Glutamatergic neuron (in vitro differentiated cells): ENCODE measurements around the gene CAP1. TPM values are rescaled to one million over a fixed set of nuclear protein-coding genes. Genes with fewer than 3 reads are reported as not detected.
"Not testable (repeated sequence)": the region's sequence is repeated elsewhere in the genome, so short reads cannot be mapped to it uniquely, and the experiment has no call there.

Experiments
- DNase-seq: peaks from one replicate; pipeline ENCODE4 v3.0.0; 2022
- H3K27ac Mint-ChIP-seq: one replicate; pipeline ENCODE4 v1.8.0; 2020; ENCODE audit warnings: mild to moderate bottlenecking, mixed read lengths, inconsistent platforms; ENCODE audit not compliant: unreplicated experiment
- H3K27me3 Mint-ChIP-seq: one replicate; pipeline ENCODE4 v1.8.0; 2020; ENCODE audit warnings: mild to moderate bottlenecking, moderate library complexity, mixed read lengths, inconsistent platforms; ENCODE audit not compliant: unreplicated experiment
- H3K36me3 Mint-ChIP-seq: one replicate; pipeline ENCODE4 v1.8.0; 2020; ENCODE audit warnings: mild to moderate bottlenecking, mixed read lengths, inconsistent platforms; ENCODE audit not compliant: unreplicated experiment
- H3K4me1 Mint-ChIP-seq: one replicate; pipeline ENCODE4 v1.8.0; 2020; ENCODE audit warnings: mild to moderate bottlenecking, low read depth, mixed read lengths, inconsistent platforms; ENCODE audit not compliant: unreplicated experiment
- H3K4me3 Mint-ChIP-seq: one replicate; pipeline ENCODE4 v1.8.0; 2020; ENCODE audit warnings: mild to moderate bottlenecking, mixed read lengths, inconsistent platforms; ENCODE audit not compliant: unreplicated experiment
- H3K9me3 Mint-ChIP-seq: one replicate; pipeline ENCODE4 v1.8.0; 2020; ENCODE audit warnings: mild to moderate bottlenecking, moderate library complexity, mixed read lengths, inconsistent platforms; ENCODE audit not compliant: unreplicated experiment
- total RNA-seq: library from RNA; stranded (reverse); fragmentation: NEBNext Ultra II Directional; extraction: Animal tissue kit (Norgen Biotek cat#: 25700); gene quantifications from one replicate; pipeline ENCODE4 v1.2.1, GENCODE V29; 2021; ENCODE audit not compliant: unreplicated experiment
- TF ChIP-seq, protein P1 (sequence below): fragments of 200-600 bp; sonication (generic); IDR thresholded peaks from one replicate; pipeline ENCODE4 v1.5.0; 2021; ENCODE audit not compliant: partially characterized antibody, unreplicated experiment

The CAP1 gene
- total RNA-seq, 1 donor from 2014 or later = 293 TPM

DNA sequence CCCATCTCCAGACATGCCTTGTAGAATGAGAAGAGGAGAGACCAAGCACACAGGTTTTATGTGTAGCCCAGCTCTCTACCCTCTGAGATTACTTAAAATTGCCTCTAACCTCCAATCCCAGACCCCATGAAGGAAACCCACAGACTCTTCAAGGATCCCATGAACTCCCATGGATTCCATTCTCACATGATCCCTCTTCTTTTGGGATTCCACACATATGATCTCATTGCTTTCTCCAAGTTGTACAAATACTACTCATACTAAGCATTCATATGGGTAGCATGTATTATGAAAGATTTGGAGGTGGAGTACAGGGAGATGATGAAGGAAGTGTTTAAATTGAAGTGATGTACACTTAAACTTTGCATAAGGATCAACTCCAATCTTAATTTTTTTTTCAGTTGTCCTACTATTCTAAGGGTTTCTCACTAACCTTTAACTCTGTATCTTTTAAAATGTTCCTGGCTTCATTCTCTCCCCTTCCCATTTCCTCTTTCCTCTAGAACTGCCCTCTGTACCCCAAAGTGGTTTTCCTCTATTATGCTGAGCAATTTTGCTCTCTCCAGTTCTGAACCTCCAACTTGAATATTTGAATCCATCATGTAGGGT is 44.0 kb upstream of the CAP1 start:
- Mint-ChIP-seq H3K27me3 (no peaks in the 10 kb centered on the region), H3K27ac (no peak overlapping the region), H3K4me1 (no peaks in the 10 kb centered on the region), H3K4me3 (no peak overlapping the region), H3K36me3 (no peaks in the 10 kb centered on the region), H3K9me3 (no peaks in the 10 kb centered on the region)
- TF ChIP-seq, protein P1, sequence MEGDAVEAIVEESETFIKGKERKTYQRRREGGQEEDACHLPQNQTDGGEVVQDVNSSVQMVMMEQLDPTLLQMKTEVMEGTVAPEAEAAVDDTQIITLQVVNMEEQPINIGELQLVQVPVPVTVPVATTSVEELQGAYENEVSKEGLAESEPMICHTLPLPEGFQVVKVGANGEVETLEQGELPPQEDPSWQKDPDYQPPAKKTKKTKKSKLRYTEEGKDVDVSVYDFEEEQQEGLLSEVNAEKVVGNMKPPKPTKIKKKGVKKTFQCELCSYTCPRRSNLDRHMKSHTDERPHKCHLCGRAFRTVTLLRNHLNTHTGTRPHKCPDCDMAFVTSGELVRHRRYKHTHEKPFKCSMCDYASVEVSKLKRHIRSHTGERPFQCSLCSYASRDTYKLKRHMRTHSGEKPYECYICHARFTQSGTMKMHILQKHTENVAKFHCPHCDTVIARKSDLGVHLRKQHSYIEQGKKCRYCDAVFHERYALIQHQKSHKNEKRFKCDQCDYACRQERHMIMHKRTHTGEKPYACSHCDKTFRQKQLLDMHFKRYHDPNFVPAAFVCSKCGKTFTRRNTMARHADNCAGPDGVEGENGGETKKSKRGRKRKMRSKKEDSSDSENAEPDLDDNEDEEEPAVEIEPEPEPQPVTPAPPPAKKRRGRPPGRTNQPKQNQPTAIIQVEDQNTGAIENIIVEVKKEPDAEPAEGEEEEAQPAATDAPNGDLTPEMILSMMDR = no peak
- no peak for DNase-seq

GRCh38 chr1:40001456-40001855 is 39.1 kb upstream of the CAP1 start:
- Mint-ChIP-seq H3K27ac (no peak overlapping the region), H3K4me1 (peaks cover 4% of the 10 kb centered on the region), H3K36me3 (no peaks in the 10 kb centered on the region), H3K4me3 (no peak overlapping the region), H3K27me3 (no peaks in the 10 kb centered on the region), H3K9me3 (no peaks in the 10 kb centered on the region)
- TF ChIP-seq, protein P1 = no peak
- DNase-seq = no peak

GRCh38 chr1:40003156-40004093 is 37.1 kb upstream of the CAP1 start:
- peaks cover 4% of the 10 kb centered on the region for H3K4me1 Mint-ChIP-seq
- DNase-seq = no peak
- H3K4me3 Mint-ChIP-seq = no peak overlapping the region
- TF ChIP-seq, protein P1 = no peak
- H3K27ac Mint-ChIP-seq = no peak overlapping the region
- H3K9me3 Mint-ChIP-seq = no peaks in the 10 kb centered on the region
- H3K27me3 Mint-ChIP-seq = no peaks in the 10 kb centered on the region
- H3K36me3 Mint-ChIP-seq = no peaks in the 10 kb centered on the region

GRCh38 chr1:40004857-40005256 is 35.7 kb upstream of the CAP1 start:
- H3K27me3 Mint-ChIP-seq = no peaks in the 10 kb centered on the region
- H3K9me3 Mint-ChIP-seq = no peaks in the 10 kb centered on the region
- no peak overlapping the region for H3K4me3 Mint-ChIP-seq
- H3K27ac Mint-ChIP-seq = no peak overlapping the region
- H3K4me1 Mint-ChIP-seq = peaks cover 4% of the 10 kb centered on the region
- no peak for DNase-seq
- no peaks in the 10 kb centered on the region for H3K36me3 Mint-ChIP-seq
- TF ChIP-seq, protein P1 = no peak

DNA sequence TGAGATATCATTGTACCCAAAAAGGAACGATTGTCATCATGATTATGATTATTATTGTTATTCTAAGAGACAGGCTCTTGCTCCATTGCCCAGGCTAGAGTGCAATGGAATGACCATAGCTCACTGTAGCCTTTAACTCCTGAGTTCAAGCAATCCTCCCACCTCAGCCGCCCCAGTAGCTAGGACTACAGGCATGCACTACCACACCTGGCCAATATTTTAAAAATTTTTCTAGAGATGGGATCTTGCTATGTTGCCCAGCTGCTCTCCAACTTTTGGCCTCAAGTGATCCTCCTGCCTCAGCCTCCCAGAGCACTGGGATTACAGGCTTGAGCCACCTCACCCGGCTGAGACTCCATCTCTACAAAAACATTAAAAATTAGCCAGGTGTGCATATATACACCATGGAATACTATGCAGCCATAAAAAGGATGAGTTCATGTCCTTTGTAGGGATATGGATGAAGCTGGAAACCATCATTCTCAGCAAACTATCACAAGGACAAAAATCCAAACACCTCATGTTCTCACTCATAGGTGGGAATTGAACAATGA is 33.0 kb upstream of the CAP1 start:
- H3K27ac Mint-ChIP-seq, DNase-seq, H3K9me3 Mint-ChIP-seq, H3K36me3 Mint-ChIP-seq, H3K4me1 Mint-ChIP-seq, H3K4me3 Mint-ChIP-seq, H3K27me3 Mint-ChIP-seq: not testable (repeated sequence)
